ENCODE results near the gene FAM171A2.
"Not testable (repeated sequence)": the region's sequence is repeated elsewhere in the genome, so short reads cannot be mapped to it uniquely, and the experiment has no call there.

GRCh38 chr17:44365051-44365450 lies 1.4 kb upstream of the FAM171A2 start:
- TF ChIP-seq CTCF (IDR thresholded peaks at IDR 0.05; ENCODE audit: low read length); EZH2 (IDR thresholded peaks at IDR 0.05; ENCODE audit: borderline replicate concordance, low read length): not testable (repeated sequence)
